ENCODE data around the gene GABRB2.

DNA sequence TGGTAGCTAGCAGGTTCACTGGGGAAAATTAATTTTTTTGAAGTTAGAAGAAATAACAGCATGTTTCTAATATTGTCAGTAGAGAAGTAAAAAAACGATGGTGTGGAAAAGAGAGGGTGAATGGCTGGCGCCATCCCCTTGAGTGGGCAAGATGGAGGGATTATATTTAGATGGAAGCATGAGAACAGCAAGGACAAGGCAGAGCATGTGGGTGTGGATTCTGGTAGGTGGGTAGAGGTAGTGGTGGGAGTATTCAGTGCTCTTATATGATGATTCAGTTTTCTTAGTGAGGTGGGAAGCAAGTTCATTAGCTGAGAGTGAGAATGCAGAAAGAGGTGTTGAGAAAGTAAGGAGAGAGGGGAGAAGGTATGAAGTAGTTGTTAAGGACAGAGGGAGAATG is 188.1 kb downstream of the GABRB2 start:
- TF ChIP-seq SUZ12 (IDR thresholded peaks at IDR 0.05; ENCODE audit: extremely low read depth, insufficient read depth, insufficient read length), result no peak
- no peak for TF ChIP-seq ZNF274 (IDR thresholded peaks at IDR 0.05; ENCODE audit: low read depth, low read length)

Data from NT2/D1 (cell line).